Panc1 (cell line): ENCODE data around the gene BEND3. TPM values are rescaled to one million over a fixed set of nuclear protein-coding genes. Genes with fewer than 3 reads are reported as not detected.

Experiments
- ATAC-seq: fragments of 200-7000 bp; cut with Tn5 transposase; 2 replicates; pipeline ENCODE4 v1.9.1; 2020; ENCODE audit warnings: mild to moderate bottlenecking, moderate library complexity
- BruUV-seq: library from RNA; stranded (reverse); fragments of 400-500 nt; replicated peaks from 2 replicates; lab custom pipeline; 2021; lab: Mats Ljungman, UMichigan
- CTCF ChIA-PET: fragments of 300-600 bp; sonication (Branson Sonifier 250); formaldehyde crosslinking; loops from one replicate; lab custom pipeline; 2022; ENCODE audit warnings: antibody characterized with exemption; lab: Charles Lee
- POLR2A ChIA-PET: fragments of 300-600 bp; sonication (Branson Sonifier 250); formaldehyde crosslinking; loops from one replicate; lab custom pipeline; 2022; ENCODE audit warnings: antibody characterized with exemption; lab: Charles Lee
- DNase-seq: peaks from one replicate; pipeline ENCODE4 v3.0.0-alpha.2; 2010; ENCODE audit warnings: low read depth, low spot score
- H3K27ac ChIP-seq: 2 replicates; pipeline ENCODE4 v1.5.1; 2011; ENCODE audit warnings: mild to moderate bottlenecking, low read length, inconsistent platforms
- H3K27me3 ChIP-seq: fragments of 200-500 bp; sonication (Bioruptor generic); 2 replicates; pipeline ENCODE4 v1.6.0; 2014; ENCODE audit warnings: low read length, inconsistent platforms; ENCODE audit not compliant: control insufficient read depth, insufficient read depth
- H3K36me3 ChIP-seq: fragments of 200-500 bp; sonication (Bioruptor generic); 2 replicates; pipeline ENCODE4 v1.5.1; 2014; ENCODE audit warnings: inconsistent platforms, mild to moderate bottlenecking, low read length, moderate library complexity; ENCODE audit not compliant: control insufficient read depth, insufficient read depth
- H3K4me1 ChIP-seq: 2 replicates; pipeline ENCODE4 v1.5.1; 2011; ENCODE audit warnings: inconsistent platforms, mild to moderate bottlenecking, low read length, moderate library complexity; ENCODE audit not compliant: control insufficient read depth, insufficient read depth
- H3K4me3 ChIP-seq, 2 experiments: 2 replicates each; pipeline ENCODE4 v1.5.1; 2011 to 2012; ENCODE audit warnings: low read depth in 2 of 2, low read length in 2 of 2, mild to moderate bottlenecking in 2 of 2, inconsistent platforms in 1 of 2, moderate library complexity in 1 of 2
- H3K9me3 ChIP-seq: fragments of 200-500 bp; sonication (Bioruptor generic); 2 replicates; pipeline ENCODE4 v1.5.1; 2014; ENCODE audit warnings: low read depth, mild to moderate bottlenecking, inconsistent platforms, low read length, moderate library complexity; ENCODE audit not compliant: control insufficient read depth, insufficient read depth
- POLR2AphosphoS5 ChIP-seq: IDR thresholded peaks from 2 replicates; pipeline ENCODE4 v1.6.1; 2012; ENCODE audit warnings: mild to moderate bottlenecking, low read depth, low read length, moderate library complexity
- SIN3A ChIP-seq: IDR thresholded peaks from 2 replicates; pipeline ENCODE4 v1.6.1; 2012; ENCODE audit warnings: low read depth, mild to moderate bottlenecking, low read length, moderate library complexity, borderline replicate concordance; ENCODE audit not compliant: insufficient read depth
- TCF7L2 ChIP-seq: IDR thresholded peaks from 2 replicates; pipeline ENCODE4 v1.6.1; 2011; ENCODE audit warnings: mild to moderate bottlenecking, low read depth, low read length, inconsistent platforms
- in situ Hi-C: cut with HindIII; loops from 2 replicates; pipeline ENCODE4 v1.10.0; 2016; ENCODE audit warnings: low sequenced_read_pairs, low pct_unique_long_range_greater_than_20kb
- intact Hi-C: fragments of 100-400 bp; cut with micrococcal nuclease; formaldehyde crosslinking; loops from one replicate; pipeline ENCODE4 v1.10.0; 2022; ENCODE audit not compliant: unreplicated experiment
- total RNA-seq: library from RNA; stranded (reverse); gene quantifications from one replicate; pipeline ENCODE4 v1.2.1, GENCODE V29; 2021; ENCODE audit not compliant: unreplicated experiment
- TF ChIP-seq, protein P1 (sequence below): fragments of 450-650 bp; IDR thresholded peaks from 2 replicates; pipeline ENCODE4 v1.5.1; 2017; ENCODE audit warnings: mild to moderate bottlenecking
- TF ChIP-seq, protein P2 (sequence below), 2 experiments: IDR thresholded peaks; 2 replicates each; pipeline ENCODE4 v1.6.1; 2011 to 2012; ENCODE audit warnings: low read depth in 2 of 2, control low read depth in 1 of 2, low read length in 1 of 2, mild to moderate bottlenecking in 1 of 2, moderate library complexity in 1 of 2; ENCODE audit not compliant: insufficient read depth in 1 of 2

The BEND3 gene
- total RNA-seq, 1 experiment from 2014 or later, result 9.9 TPM

DNA sequence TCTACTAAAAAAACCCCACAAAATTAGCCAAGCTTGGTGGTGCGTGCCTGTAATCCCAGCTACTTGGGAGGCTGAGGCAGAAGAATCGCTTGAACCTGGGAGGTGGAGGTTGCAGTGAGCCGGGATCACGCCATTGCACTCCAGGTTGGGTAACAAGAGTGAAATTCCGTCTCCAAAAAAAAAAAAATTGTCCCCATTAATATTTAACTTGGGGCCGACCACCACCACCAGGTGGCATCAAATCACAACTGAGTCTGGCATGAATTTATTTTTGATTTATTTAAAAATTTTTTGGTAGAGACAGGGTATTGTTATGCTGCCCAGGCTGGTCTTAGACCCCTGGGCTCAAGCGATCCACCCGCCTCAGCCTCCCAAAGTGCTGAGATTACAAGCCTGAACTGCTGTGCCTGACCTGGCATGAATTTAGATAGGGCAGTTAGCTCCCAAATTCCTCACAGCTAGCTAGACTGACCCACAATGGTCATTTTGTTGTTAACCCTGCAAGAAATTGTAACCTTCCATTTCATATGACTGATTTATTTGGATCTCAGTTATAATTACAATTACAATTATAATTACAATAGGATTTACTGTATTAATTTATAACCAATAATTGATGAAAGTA lies 17.1 kb upstream of the BEND3 start:
- ChIA-PET POLR2A (no interaction called here), CTCF (interaction anchor here (0.6 to 0.7 kb wide), 3 partner anchors 327 to 341 kb away, joined by 5 to 7 read pairs (median 5); no protein-coding TSS in a partner anchor)
- no peak for ATAC-seq
- H3K27ac ChIP-seq, result no peak overlapping the region
- no TSS peak for BruUV-seq
- in situ Hi-C loops (no loop called here), intact Hi-C loops (loop anchor here (10.0 kb wide), 1 partner anchor 542 kb away; no protein-coding TSS in a partner anchor)
- no peak for DNase-seq
- H3K9me3 ChIP-seq, result no peaks in the 10 kb centered on the region
- H3K4me1 ChIP-seq, result peaks cover 3% of the 10 kb centered on the region; the same call in 1 of the 2 replicates
- H3K27me3 ChIP-seq, result no peaks in the 10 kb centered on the region
- no peaks in the 10 kb centered on the region for H3K36me3 ChIP-seq
- no peak for TF ChIP-seq POLR2AphosphoS5
- TF ChIP-seq, protein P1, sequence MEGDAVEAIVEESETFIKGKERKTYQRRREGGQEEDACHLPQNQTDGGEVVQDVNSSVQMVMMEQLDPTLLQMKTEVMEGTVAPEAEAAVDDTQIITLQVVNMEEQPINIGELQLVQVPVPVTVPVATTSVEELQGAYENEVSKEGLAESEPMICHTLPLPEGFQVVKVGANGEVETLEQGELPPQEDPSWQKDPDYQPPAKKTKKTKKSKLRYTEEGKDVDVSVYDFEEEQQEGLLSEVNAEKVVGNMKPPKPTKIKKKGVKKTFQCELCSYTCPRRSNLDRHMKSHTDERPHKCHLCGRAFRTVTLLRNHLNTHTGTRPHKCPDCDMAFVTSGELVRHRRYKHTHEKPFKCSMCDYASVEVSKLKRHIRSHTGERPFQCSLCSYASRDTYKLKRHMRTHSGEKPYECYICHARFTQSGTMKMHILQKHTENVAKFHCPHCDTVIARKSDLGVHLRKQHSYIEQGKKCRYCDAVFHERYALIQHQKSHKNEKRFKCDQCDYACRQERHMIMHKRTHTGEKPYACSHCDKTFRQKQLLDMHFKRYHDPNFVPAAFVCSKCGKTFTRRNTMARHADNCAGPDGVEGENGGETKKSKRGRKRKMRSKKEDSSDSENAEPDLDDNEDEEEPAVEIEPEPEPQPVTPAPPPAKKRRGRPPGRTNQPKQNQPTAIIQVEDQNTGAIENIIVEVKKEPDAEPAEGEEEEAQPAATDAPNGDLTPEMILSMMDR, result peak; percentile 88
- TF ChIP-seq, protein P2, sequence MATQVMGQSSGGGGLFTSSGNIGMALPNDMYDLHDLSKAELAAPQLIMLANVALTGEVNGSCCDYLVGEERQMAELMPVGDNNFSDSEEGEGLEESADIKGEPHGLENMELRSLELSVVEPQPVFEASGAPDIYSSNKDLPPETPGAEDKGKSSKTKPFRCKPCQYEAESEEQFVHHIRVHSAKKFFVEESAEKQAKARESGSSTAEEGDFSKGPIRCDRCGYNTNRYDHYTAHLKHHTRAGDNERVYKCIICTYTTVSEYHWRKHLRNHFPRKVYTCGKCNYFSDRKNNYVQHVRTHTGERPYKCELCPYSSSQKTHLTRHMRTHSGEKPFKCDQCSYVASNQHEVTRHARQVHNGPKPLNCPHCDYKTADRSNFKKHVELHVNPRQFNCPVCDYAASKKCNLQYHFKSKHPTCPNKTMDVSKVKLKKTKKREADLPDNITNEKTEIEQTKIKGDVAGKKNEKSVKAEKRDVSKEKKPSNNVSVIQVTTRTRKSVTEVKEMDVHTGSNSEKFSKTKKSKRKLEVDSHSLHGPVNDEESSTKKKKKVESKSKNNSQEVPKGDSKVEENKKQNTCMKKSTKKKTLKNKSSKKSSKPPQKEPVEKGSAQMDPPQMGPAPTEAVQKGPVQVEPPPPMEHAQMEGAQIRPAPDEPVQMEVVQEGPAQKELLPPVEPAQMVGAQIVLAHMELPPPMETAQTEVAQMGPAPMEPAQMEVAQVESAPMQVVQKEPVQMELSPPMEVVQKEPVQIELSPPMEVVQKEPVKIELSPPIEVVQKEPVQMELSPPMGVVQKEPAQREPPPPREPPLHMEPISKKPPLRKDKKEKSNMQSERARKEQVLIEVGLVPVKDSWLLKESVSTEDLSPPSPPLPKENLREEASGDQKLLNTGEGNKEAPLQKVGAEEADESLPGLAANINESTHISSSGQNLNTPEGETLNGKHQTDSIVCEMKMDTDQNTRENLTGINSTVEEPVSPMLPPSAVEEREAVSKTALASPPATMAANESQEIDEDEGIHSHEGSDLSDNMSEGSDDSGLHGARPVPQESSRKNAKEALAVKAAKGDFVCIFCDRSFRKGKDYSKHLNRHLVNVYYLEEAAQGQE (IDR thresholded peaks at IDR 0.05; ENCODE audit: insufficient read depth in 1 of 2, low read depth in 2 of 2, low read length in 1 of 2), result no peak
- no peak for TF ChIP-seq SIN3A
- no peak for TF ChIP-seq TCF7L2
- H3K4me3 ChIP-seq, result no peak overlapping the region

DNA sequence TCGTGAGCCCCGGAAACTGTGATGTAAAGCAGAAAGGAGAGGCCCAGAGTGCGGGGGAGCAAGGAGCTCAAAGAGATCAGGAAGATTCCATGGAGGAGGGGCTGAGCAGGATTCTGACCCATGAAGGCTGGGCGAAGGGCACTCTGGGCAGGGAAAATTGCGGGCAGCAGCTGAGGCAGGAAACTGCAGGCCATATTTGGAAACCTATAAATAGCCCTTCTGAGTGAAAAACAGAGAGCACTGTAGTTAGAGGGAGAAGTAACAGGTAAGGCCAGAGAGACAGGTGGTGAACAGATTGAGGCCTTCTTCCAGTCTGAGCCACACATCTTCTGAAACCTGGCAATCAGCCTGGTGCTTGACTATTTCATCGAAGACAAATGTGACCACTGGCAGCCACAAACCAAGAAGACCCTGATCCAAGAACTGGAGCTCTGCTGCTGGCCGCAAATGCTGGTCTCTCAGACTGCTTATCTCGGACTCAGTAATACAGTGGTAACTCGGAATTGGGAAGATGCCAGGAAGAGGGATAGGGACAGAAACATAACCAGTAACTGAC lies 14.1 kb upstream of the BEND3 start:
- no peak overlapping the region for H3K4me3 ChIP-seq
- no peaks in the 10 kb centered on the region for H3K27me3 ChIP-seq
- no peak overlapping the region for H3K27ac ChIP-seq
- H3K4me1 ChIP-seq, result peaks cover 3% of the 10 kb centered on the region; the same call in 1 of the 2 replicates
- H3K9me3 ChIP-seq, result no peaks in the 10 kb centered on the region
- TF ChIP-seq SIN3A (no peak), POLR2AphosphoS5 (no peak), TCF7L2 (no peak)
- TF ChIP-seq, protein P1, result no peak
- TF ChIP-seq, protein P2 (IDR thresholded peaks at IDR 0.05; ENCODE audit: insufficient read depth in 1 of 2, low read depth in 2 of 2, low read length in 1 of 2), result no peak
- intact Hi-C loops (no loop called here), in situ Hi-C loops (no loop called here)
- DNase-seq (no peak), ATAC-seq (no peak)
- BruUV-seq, result no TSS peak
- no peaks in the 10 kb centered on the region for H3K36me3 ChIP-seq
- CTCF ChIA-PET, result interaction anchor here (0.8 to 1.0 kb wide), 2 partner anchors 16 to 550 kb away, joined by 3 to 6 read pairs; no protein-coding TSS in a partner anchor
- POLR2A ChIA-PET, result interaction anchor here (0.6 kb wide), 1 partner anchor 513 kb away, joined by 3 read pairs; no protein-coding TSS in a partner anchor
